ENCODE data around the gene DUSP5. TPM values are rescaled to one million over a fixed set of nuclear protein-coding genes. Genes with fewer than 3 reads are reported as not detected.
"Not testable (repeated sequence)": the region's sequence is repeated elsewhere in the genome, so short reads cannot be mapped to it uniquely, and the experiment has no call there.

Gene DUSP5
- total RNA-seq, 1 donor from 2014 or later = 7.2 TPM

DNA sequence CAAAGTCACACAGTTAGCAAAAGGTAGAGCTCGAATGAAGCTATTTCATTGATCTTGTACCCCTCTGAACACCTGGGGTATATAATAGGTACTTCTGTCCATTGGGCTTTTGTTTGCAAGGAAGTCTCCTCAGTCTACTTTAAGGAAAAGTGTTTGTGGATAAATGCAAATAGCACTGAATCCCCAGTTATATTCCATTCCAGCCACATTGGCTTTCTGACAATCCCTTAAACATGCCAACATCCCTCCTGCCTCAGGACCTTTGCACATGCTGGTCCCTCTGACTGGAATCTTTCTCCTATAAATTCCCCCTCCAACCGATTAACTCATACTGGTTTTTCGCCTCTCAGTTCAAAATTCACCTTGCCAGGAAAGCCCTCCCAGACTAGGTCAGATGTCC lies 17.1 kb downstream of the DUSP5 start:
- no peak for DNase-seq (ENCODE audit: low spot score)

DNA sequence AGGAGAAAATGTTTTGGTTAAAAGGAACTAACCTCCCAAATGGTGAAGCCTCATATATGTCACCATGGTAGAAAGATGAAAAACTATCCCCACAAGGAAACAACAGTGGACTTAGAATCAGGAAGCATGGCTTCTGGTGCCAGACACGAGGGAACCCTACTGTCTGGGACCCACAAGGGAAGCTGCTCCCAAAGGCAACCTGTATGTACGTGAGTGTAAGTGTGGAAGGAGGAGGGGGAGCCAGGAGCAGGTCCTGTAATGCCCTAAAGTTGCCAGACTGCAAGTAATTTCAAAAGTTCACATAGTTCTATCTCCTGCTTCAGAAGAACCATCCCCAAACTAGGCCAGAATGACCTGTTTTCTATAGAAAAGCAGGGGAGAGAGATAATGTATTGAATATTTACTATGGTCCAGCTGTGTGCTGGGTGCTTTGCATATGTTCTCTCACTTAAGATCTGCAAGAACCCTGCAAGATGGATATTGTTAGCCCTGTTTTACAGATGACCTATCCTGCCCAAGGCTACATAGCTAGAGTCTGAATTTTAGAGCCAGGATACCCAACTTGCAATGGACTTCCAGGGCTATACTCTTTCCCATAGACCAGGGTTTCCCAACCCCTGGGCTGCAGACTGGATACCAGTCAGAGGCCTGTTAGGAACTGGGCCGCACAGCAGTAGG lies 19.2 kb downstream of the DUSP5 start:
- no peak for DNase-seq (ENCODE audit: low spot score)

DNA sequence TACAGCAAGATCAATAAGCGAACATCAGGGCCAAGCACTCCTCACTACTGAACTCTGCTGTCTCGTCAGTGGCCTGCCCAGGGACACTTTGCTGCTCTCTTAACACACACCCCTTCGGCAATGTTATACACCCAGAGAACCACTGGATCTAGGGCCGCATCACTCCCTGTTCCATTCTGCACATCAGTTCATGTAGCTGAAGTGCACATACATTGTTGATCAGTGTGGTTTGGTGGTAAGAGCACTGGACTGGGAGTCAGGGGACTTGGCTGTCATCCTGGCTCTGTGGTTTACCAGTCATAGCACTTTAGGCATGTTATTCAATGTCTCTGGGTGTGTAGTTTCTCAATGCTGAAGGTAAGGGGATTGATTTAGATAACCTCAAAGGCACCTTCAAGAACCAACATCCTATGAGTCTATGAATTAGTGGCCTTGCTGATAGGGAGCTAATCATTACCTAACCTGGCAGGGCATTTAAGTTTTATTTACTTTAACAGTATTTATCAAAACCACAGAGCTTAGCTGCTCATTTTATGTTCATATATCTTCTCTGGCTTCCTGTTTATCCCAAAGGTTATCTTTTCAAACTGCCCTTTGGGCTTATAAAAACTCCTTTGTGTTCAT lies 24.8 kb downstream of the DUSP5 start:
- no peak for DNase-seq (ENCODE audit: low spot score)

- no peak for DNase-seq (ENCODE audit: low spot score)
Observed at GRCh38 chr10:110523736-110524135, 26.0 kb downstream of the DUSP5 start.

- DNase-seq (ENCODE audit: low spot score) = no peak
Observed at GRCh38 chr10:110524179-110524858, 26.6 kb downstream of the DUSP5 start.

DNA sequence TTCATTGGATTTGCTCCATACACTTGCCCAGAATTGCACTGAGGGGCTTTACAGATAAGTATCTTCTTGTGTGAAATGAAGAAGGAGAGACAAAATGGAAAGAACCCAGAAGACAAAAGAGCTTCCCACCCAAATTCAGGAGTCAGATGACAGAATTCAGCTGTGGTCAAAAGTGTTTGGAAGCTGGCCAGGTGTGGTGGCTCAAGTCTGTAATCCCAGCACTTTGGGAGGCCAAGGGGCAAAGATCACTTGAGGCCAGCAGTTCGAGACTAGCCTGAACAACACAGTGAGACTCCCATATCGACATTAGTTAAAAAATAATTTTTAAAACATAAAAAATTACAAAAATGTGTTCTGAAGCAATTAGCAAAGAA lies 27.1 kb downstream of the DUSP5 start:
- DNase-seq (ENCODE audit: low spot score) = no peak

GRCh38 chr10:110525349-110526260 lies 27.9 kb downstream of the DUSP5 start:
- no peak for DNase-seq (ENCODE audit: low spot score)

DNA sequence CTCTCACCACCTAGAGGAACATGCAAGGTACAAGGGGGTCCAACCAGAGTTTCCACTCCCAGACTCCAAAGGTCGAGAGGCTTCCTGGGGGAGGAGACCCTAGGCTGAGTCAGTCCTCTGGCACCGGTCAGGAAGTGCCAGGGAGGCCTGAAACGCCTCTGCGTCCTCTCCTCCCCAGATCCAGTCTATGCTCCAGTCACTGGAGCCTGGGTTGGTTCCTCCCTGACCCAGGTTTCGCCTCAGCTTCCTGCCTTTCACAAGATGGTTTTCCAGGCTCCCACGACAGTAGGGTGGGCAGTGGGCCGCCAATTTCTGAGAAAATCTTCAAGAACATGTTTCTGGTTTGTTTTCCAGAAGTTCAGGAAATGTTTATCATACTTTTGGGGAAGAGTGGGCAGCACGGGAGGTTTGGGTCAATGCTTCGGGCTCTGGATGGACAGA lies 30.0 kb downstream of the DUSP5 start:
- no peak for DNase-seq (ENCODE audit: low spot score)

GRCh38 chr10:110528224-110528996 lies 30.7 kb downstream of the DUSP5 start:
- DNase-seq (ENCODE audit: low spot score) = no peak

GRCh38 chr10:110528997-110529524 lies 31.4 kb downstream of the DUSP5 start:
- not testable (repeated sequence) for DNase-seq (ENCODE audit: low spot score)

DNA sequence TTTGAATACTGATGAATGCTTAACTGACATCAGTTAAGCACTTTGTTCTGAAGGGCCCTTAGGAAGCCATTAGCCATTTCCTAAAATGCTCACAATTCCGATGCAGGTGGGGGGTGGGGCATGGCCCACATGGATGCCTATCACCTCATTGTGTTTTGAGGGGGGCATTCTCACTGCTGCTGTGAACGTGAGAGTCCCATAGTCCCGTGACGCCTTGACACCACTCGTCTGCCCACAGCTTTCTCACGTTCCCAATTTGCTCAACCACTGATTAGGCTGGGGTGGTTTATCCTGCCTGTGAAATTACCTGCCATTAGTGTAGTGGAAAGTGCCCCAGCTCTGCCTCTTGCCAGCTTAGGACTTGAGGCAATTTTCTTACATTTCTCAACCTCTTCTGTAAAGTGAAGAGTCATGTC lies 31.9 kb downstream of the DUSP5 start:
- DNase-seq (ENCODE audit: low spot score) = no peak

DNA sequence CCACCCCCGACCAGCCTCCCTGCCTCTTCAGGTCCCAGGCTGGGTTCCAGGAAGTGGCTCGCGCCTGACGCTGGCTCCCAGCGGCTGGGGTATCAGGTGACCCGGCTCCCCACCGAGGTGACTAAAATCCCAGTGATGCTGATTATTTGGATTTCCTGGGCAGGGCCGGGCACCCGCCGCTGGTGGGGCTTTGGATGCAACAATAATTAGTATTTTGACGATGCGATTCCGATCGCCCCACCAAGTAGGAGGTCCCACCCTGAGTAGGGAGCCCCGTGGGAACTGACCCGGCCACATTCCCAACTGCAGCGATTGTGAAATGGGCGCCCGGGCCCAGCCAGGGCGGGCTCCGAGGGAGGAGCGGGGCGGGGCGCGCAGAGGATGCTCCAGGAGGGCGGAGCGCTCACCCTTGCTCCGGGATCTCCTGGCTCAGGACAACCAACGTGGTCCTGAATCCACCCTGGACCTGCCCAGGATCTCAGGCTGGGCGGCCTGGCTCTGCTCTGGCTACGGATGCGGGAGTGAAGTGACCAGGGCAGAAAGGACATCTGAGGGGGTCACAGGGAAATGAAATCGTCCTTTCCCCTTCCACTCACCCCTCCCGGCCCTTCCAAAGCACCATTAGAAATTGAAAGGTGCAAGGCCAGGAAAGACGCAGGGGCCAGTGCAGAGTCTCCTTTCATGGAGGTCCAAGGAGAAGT lies 32.6 kb downstream of the DUSP5 start:
- DNase-seq (ENCODE audit: low spot score) = peak; percentile 56

GRCh38 chr10:110531687-110532086 lies 34.0 kb downstream of the DUSP5 start:
- no peak for DNase-seq (ENCODE audit: low spot score)

GRCh38 chr10:110532628-110533027 lies 34.9 kb downstream of the DUSP5 start:
- DNase-seq (ENCODE audit: low spot score) = not testable (repeated sequence)

DNA sequence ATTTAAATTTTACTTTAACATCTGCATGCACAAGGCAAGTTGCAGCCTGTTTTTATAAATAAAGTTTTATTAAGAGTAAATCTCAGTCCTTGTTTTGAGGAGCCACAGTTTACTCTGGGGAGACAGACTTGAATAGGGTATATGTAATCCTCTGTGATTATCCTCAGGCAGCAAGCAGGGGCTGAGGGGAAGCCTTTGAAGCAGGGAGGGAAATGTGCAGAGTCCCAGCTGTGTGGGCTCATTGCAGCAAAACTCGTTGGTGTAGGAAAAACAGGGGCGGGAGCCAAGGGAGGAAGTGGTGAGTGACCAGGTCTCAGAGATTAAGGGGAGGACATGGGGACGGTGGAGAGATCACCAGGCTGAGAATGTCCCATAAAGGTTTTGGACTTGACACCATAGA lies 35.4 kb downstream of the DUSP5 start:
- no peak for DNase-seq (ENCODE audit: low spot score)

DNA sequence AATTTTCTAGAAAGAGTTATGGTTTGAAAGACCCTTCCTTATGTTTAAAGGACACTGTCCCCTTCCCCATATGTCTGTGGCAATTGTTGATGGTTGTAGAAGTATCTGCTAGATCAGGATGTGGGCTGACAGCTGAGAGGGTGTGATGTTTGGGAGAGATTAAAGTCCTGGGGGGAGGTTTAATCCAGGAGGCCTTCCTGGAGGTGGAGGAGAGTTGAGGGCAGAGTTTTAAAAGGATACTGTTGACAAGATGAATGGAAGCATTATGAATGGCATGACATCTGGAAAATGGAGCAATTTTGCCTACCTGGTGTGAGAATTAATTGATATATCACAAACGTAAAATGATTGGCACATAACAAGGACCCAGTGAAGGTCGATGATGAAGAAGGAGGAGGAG lies 36.9 kb downstream of the DUSP5 start:
- DNase-seq (ENCODE audit: low spot score) = no peak

GRCh38 chr10:110535958-110536891 lies 38.5 kb downstream of the DUSP5 start:
- DNase-seq (ENCODE audit: low spot score) = peak; percentile 16

GRCh38 chr10:110539091-110539490 lies 41.4 kb downstream of the DUSP5 start:
- no peak for DNase-seq (ENCODE audit: low spot score)

DNA sequence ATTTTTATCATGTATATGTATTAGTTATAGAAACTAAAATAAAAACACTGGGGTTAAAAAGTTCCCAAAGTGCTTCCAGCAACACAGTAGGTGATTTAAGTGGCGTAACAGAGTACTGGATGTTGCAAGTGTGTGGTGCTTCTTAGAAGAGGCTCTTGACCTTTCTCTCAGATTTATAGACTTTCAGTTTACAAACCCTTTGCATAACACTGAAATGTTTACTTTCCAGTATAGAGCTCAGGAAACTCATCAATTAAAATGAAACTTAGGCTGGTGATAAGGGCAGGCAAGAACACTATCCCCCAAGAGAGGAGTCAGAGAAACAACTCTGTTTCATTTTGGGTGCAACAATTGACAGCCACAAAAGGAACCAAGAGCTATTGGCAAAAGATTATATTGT lies 42.3 kb downstream of the DUSP5 start:
- no peak for DNase-seq (ENCODE audit: low spot score)

Measured in umbilical cord (tissue), 2 donors.